ENCODE measurements around the gene RPH3AL.

The RPH3AL gene

DNA sequence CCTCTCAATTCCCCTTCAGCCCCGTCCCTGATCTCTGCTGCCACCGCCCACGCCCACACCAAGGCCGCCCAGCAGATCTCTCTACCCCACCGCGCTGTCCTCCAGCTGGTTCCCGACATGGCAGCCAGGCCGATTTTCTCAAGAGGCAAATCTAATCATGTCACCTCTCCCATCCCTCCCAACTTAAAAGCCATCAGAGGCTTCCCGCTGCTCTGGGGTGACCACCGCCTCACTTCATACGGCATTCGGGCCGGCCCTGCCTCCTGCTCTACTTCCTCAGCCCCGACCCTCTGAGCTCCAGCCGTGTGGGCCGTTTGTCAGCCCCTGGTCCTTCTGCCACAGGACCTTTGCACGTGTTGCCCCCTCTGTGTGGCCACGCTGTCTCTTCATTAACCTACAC is 63.2 kb downstream of the RPH3AL start:
- no peak overlapping the region for H3K4me3 ChIP-seq (ENCODE audit: severe bottlenecking)
- H3K27me3 ChIP-seq (ENCODE audit: insufficient read depth, poor library complexity, severe bottlenecking) = no peaks in the 10 kb centered on the region
- ATAC-seq (ENCODE audit: low read depth) (no peak), DNase-seq (ENCODE audit: low spot score) (peak; percentile 35)
- no peak for TF ChIP-seq CTCF (IDR thresholded peaks at IDR 0.05; ENCODE audit: poor library complexity, severe bottlenecking)
- no peaks in the 10 kb centered on the region for H3K36me3 ChIP-seq (ENCODE audit: low read depth)
- H3K27ac ChIP-seq (ENCODE audit: poor library complexity, severe bottlenecking) = no peak overlapping the region
- no peaks in the 10 kb centered on the region for H3K9me3 ChIP-seq (ENCODE audit: severe bottlenecking)
- no peaks in the 10 kb centered on the region for H3K4me1 ChIP-seq (ENCODE audit: insufficient read depth, poor library complexity, severe bottlenecking)

DNA sequence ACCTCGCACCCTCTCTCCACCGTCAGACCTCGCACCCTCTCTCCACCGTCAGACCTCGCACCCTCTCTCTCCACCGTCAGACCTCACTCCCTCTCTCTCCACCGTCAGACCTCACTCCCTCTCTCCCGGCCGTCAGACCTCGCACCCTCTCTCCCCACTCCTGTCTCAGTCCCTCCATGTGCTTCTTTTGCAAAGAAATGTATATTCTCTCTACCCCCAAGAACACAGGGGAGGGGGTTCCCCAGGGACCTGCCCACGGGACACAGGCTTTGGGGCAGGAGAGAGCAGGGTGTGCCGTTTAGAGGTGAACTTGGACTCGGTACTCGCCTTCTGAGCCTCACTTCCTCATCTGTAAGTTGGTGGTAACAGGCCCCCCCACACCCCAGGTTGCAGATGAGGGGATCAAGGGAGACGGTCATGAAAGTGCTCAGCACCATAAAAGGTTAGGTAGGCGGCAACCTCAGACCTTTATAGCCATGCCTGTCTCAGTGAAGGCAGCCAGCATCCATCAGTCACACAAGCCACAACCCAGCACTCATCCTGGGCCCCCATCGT is 63.7 kb downstream of the RPH3AL start:
- ATAC-seq (ENCODE audit: low read depth) (no peak), DNase-seq (ENCODE audit: low spot score) (peak; percentile 23)
- Histone ChIP-seq H3K27me3 (ENCODE audit: insufficient read depth, poor library complexity, severe bottlenecking) (no peaks in the 10 kb centered on the region), H3K36me3 (ENCODE audit: low read depth) (no peaks in the 10 kb centered on the region), H3K27ac (ENCODE audit: poor library complexity, severe bottlenecking) (no peak overlapping the region), H3K4me3 (ENCODE audit: severe bottlenecking) (no peak overlapping the region), H3K4me1 (ENCODE audit: insufficient read depth, poor library complexity, severe bottlenecking) (no peaks in the 10 kb centered on the region), H3K9me3 (ENCODE audit: severe bottlenecking) (no peaks in the 10 kb centered on the region)
- TF ChIP-seq CTCF (IDR thresholded peaks at IDR 0.05; ENCODE audit: poor library complexity, severe bottlenecking) = no peak

DNA sequence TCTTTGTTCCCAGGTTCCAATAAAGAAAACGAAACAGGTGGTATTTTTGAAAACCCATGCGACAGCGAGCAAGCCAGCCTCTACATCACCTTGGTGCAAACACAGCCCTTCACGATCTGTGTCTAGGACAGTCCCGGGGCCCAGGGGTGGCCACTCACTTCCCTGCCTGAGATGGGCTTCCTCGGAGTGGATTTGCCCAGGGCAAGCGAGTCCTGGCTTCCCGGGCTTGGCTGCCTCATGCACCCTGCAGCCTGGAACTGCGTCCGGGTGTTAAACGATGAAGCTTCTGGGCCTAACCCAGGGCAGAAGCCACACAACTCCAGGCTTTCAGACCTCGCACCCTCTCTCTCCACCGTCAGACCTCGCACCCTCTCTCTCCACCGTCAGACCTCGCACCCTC is 66.0 kb downstream of the RPH3AL start:
- H3K36me3 ChIP-seq (ENCODE audit: low read depth) = no peaks in the 10 kb centered on the region
- H3K9me3 ChIP-seq (ENCODE audit: severe bottlenecking) = no peaks in the 10 kb centered on the region
- no peaks in the 10 kb centered on the region for H3K27me3 ChIP-seq (ENCODE audit: insufficient read depth, poor library complexity, severe bottlenecking)
- H3K4me3 ChIP-seq (ENCODE audit: severe bottlenecking) = no peak overlapping the region
- no peaks in the 10 kb centered on the region for H3K4me1 ChIP-seq (ENCODE audit: insufficient read depth, poor library complexity, severe bottlenecking)
- no peak for TF ChIP-seq CTCF (IDR thresholded peaks at IDR 0.05; ENCODE audit: poor library complexity, severe bottlenecking)
- no peak overlapping the region for H3K27ac ChIP-seq (ENCODE audit: poor library complexity, severe bottlenecking)
- DNase-seq (ENCODE audit: low spot score) (peak; percentile 39), ATAC-seq (ENCODE audit: low read depth) (no peak)

DNA sequence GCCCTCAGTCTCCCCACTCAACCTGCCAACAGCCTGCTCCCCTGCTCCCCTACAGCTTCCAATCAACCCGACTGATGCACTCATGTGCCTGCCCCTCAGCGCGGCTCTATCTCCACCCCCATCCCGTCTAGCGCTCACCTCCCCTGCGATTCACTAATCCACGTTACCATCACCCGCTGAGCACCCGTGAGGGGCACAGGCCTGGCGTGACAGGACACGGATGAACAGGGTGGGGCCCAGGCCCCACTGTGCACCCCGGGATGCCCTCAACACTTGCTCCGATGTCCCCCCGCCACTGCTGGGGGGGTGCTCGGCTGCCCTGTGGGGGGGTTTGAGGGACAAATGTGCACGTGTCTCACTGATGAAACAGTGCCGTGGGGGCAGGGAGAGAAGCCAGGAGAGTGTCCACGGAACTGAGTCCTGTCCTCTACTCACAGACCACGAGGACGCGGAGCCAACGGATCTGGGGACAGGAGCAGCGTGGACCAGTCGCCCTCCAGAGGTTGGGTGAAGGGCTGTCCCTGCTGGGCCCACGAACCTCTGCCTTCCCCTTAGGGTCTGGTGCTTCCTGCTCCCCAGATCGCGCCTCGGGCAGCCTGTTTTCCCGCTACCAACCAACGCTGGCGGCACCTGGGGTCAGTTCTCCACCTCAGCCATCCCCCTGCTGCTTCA is 66.7 kb downstream of the RPH3AL start:
- Histone ChIP-seq H3K9me3 (ENCODE audit: severe bottlenecking) (no peaks in the 10 kb centered on the region), H3K36me3 (ENCODE audit: low read depth) (no peaks in the 10 kb centered on the region), H3K4me1 (ENCODE audit: insufficient read depth, poor library complexity, severe bottlenecking) (no peaks in the 10 kb centered on the region), H3K27ac (ENCODE audit: poor library complexity, severe bottlenecking) (no peak overlapping the region), H3K27me3 (ENCODE audit: insufficient read depth, poor library complexity, severe bottlenecking) (no peaks in the 10 kb centered on the region), H3K4me3 (ENCODE audit: severe bottlenecking) (no peak overlapping the region)
- peak; percentile 52 for DNase-seq (ENCODE audit: low spot score)
- ATAC-seq (ENCODE audit: low read depth) = no peak
- no peak for TF ChIP-seq CTCF (IDR thresholded peaks at IDR 0.05; ENCODE audit: poor library complexity, severe bottlenecking)

- Histone ChIP-seq H3K27ac (ENCODE audit: poor library complexity, severe bottlenecking) (no peak overlapping the region), H3K36me3 (ENCODE audit: low read depth) (no peaks in the 10 kb centered on the region), H3K27me3 (ENCODE audit: insufficient read depth, poor library complexity, severe bottlenecking) (no peaks in the 10 kb centered on the region), H3K4me1 (ENCODE audit: insufficient read depth, poor library complexity, severe bottlenecking) (no peaks in the 10 kb centered on the region), H3K4me3 (ENCODE audit: severe bottlenecking) (no peak overlapping the region), H3K9me3 (ENCODE audit: severe bottlenecking) (no peaks in the 10 kb centered on the region)
- ATAC-seq (ENCODE audit: low read depth) (no peak), DNase-seq (ENCODE audit: low spot score) (peak; percentile 29)
- no peak for TF ChIP-seq CTCF (IDR thresholded peaks at IDR 0.05; ENCODE audit: poor library complexity, severe bottlenecking)
Measured at GRCh38 chr17:284676-285355, 67.8 kb downstream of the RPH3AL start.
